ENCODE results near the gene TPO. TPM values are rescaled to one million over a fixed set of nuclear protein-coding genes. Genes with fewer than 3 reads are reported as not detected.

The TPO gene
- total RNA-seq, 4 donors from 2014 or later = 0.93 to 4.6 (median 1.3) TPM

DNA sequence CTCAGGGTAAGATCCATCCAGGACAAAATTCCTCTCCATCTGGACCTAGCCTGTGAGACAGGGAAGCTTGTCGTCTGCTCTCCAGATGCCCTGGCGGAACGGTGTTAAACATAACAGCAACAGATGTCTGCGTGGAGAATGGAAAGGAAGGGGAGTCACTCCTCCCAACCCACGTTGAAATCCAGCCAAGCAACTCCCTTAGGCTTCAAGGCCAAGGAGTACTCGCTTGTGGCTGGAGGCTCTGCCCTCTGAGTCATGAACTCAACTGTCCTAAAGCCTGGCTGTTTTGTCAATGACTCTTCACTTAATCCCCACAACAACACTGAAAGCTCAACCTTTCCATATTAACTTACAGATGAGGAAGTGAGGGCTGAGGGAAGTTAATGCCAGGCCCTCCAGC is 42.2 kb downstream of the TPO start:
- TF ChIP-seq, protein P1, sequence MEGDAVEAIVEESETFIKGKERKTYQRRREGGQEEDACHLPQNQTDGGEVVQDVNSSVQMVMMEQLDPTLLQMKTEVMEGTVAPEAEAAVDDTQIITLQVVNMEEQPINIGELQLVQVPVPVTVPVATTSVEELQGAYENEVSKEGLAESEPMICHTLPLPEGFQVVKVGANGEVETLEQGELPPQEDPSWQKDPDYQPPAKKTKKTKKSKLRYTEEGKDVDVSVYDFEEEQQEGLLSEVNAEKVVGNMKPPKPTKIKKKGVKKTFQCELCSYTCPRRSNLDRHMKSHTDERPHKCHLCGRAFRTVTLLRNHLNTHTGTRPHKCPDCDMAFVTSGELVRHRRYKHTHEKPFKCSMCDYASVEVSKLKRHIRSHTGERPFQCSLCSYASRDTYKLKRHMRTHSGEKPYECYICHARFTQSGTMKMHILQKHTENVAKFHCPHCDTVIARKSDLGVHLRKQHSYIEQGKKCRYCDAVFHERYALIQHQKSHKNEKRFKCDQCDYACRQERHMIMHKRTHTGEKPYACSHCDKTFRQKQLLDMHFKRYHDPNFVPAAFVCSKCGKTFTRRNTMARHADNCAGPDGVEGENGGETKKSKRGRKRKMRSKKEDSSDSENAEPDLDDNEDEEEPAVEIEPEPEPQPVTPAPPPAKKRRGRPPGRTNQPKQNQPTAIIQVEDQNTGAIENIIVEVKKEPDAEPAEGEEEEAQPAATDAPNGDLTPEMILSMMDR (IDR thresholded peaks at IDR 0.05) = no peak
- TF ChIP-seq POLR2AphosphoS5 (IDR thresholded peaks at IDR 0.05) = no peak
- no peak for TF ChIP-seq EP300 (IDR thresholded peaks at IDR 0.05)
- Histone ChIP-seq H3K9me3 (no peaks in the 10 kb centered on the region), H3K36me3 (no peaks in the 10 kb centered on the region), H3K4me3 (no peak overlapping the region), H3K4me1 (no peaks in the 10 kb centered on the region), H3K27ac (no peak overlapping the region), H3K27me3 (no peaks in the 10 kb centered on the region)
- WGBS = 46% methylated on average over 5 of the region's 6 CpGs
- peak in 1 of 2 donors; percentile 61 for DNase-seq (ENCODE audit: low spot score in 2 of 2)

DNA sequence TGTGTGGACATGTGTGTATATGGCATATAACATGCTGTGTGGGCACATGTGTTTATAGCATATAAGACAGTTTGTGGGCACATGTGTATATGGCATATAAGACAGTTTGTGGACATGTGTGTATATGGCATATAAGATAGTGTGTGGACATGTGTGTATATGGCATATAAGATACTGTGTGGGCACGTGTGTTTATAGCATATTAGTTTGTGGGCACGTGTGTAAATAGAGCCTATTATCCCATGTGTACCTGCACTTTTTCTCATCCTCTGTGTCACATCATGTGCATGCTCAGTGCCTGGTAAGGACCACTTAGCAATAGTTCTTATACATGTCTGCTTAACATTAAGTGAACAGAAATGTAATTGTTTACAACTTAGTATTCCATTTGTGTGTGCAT is 45.2 kb downstream of the TPO start:
- no peaks in the 10 kb centered on the region for H3K36me3 ChIP-seq
- 77% methylated on average over 2 of the region's 2 CpGs for WGBS
- no peaks in the 10 kb centered on the region for H3K4me1 ChIP-seq
- H3K9me3 ChIP-seq = no peaks in the 10 kb centered on the region
- TF ChIP-seq POLR2A (IDR thresholded peaks at IDR 0.05) (no peak), POLR2AphosphoS5 (IDR thresholded peaks at IDR 0.05) (no peak), EP300 (IDR thresholded peaks at IDR 0.05) (no peak)
- TF ChIP-seq, protein P1 (IDR thresholded peaks at IDR 0.05) = no peak
- H3K27ac ChIP-seq = no peak overlapping the region
- DNase-seq (ENCODE audit: low spot score in 2 of 2) = no peak
- no peaks in the 10 kb centered on the region for H3K27me3 ChIP-seq
- no peak overlapping the region for H3K4me3 ChIP-seq

DNA sequence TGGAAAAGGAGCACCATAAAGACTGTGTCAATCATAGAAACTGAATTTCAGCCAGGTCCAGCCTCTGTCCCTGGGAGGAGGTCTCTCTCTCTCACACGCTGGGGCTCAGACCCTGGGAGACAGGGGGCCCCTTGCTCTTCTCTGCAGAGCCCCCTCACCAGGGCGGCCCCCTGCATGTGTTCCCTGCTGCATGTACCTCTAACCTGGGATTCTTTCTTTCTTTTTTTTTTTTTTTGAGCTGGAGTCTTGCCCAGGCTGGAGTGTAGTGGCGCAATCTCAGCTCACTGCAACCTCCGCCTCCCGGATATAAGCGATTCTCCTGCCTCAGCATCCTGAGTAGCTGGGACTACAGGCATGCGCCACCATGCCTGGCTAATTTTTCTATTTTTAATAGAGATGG is 46.5 kb downstream of the TPO start:
- peak in 1 of 2 donors; percentile 24 for DNase-seq (ENCODE audit: low spot score in 2 of 2)
- Histone ChIP-seq H3K4me1 (no peaks in the 10 kb centered on the region), H3K27ac (no peak overlapping the region), H3K4me3 (no peak overlapping the region), H3K27me3 (no peaks in the 10 kb centered on the region), H3K36me3 (no peaks in the 10 kb centered on the region), H3K9me3 (no peaks in the 10 kb centered on the region)
- 29% methylated on average over 7 of the region's 7 CpGs for WGBS
- TF ChIP-seq EP300 (IDR thresholded peaks at IDR 0.05) (no peak), POLR2A (IDR thresholded peaks at IDR 0.05) (no peak), POLR2AphosphoS5 (IDR thresholded peaks at IDR 0.05) (no peak)
- TF ChIP-seq, protein P1 (IDR thresholded peaks at IDR 0.05) = no peak

DNA sequence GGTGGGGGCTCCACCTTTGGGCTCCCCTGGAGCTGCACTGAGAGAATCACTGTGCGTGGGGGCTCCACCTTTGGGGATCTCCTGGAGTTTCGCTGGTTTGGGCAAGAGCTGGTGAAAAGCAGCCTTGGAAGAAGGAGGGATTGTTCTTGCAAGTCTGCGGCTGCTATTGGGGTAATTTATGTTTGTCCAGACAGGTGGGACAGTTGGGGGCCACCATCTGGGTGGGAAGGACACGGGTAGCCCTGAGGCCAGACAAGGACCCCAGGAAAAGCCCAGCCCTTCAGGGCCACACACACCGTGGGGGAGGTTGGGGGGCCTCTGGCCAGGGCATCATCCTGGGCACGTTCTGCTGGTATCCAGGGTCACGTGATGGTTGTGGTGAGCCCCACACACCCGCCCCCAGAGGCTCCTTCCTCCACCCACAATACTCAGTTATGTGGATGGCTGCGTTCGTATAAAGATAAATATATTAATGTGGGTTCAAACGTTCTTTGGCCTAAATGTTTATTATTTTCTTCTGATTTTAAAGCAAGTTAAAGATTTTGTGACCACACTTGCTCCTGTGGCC is 47.7 kb downstream of the TPO start:
- Histone ChIP-seq H3K4me1 (no peaks in the 10 kb centered on the region), H3K9me3 (no peaks in the 10 kb centered on the region), H3K36me3 (no peaks in the 10 kb centered on the region), H3K4me3 (no peak overlapping the region), H3K27ac (no peak overlapping the region), H3K27me3 (no peaks in the 10 kb centered on the region)
- WGBS = 77% methylated on average over 11 of the region's 11 CpGs
- DNase-seq (ENCODE audit: low spot score in 2 of 2) = peak in 1 of 2 donors; percentile 62
- TF ChIP-seq, protein P1 (IDR thresholded peaks at IDR 0.05) = no peak
- TF ChIP-seq EP300 (IDR thresholded peaks at IDR 0.05) (no peak), POLR2AphosphoS5 (IDR thresholded peaks at IDR 0.05) (no peak), POLR2A (IDR thresholded peaks at IDR 0.05) (no peak)

DNA sequence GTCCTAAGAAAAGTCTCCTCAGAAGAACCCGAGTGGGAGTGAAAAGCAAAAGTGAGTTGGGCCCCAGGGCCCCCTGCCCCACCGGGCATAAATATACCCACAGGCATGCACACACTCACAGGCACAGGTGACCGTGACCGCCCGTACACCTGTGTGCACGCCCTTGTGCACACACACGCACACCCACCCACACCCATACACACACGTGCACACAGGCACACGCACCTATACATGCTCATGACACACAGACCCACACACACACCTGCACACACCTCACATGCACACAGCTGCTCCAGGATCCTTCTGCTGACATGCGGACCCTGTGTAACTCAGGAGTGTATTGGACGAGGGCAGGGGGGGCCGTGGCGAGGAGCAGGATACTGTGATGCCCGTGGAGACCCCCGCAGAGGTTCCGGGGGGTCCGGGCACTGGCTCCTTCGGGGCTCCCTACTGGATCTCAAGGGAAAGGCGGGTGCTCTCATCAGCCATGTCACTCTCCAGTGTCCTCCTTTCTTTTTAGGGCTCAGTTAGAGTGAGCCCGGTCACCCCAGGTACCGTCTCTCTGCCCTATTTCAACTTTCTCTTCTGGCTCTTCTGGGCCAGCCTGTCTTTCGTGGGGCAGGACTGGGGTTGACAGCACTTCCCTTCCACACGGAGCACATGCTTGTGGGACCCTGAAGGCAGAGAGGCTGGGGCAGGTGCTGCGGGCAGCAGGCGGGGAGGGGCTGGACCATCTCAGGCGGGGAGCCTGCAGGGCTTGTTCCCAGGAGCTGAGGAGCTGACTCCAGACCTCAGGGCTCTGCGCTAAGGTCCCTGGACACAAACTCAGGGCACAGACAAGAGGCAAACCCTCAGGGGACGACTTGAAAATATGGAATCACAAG is 48.5 kb downstream of the TPO start:
- no peak for TF ChIP-seq POLR2AphosphoS5 (IDR thresholded peaks at IDR 0.05)
- TF ChIP-seq, protein P1 (IDR thresholded peaks at IDR 0.05) = no peak
- no peak for TF ChIP-seq EP300 (IDR thresholded peaks at IDR 0.05)
- no peak for TF ChIP-seq POLR2A (IDR thresholded peaks at IDR 0.05)
- H3K27ac ChIP-seq = no peak overlapping the region
- 67% methylated on average over 25 of the region's 28 CpGs for WGBS
- no peaks in the 10 kb centered on the region for H3K36me3 ChIP-seq
- H3K4me3 ChIP-seq = no peak overlapping the region
- no peaks in the 10 kb centered on the region for H3K9me3 ChIP-seq
- DNase-seq (ENCODE audit: low spot score in 2 of 2) = peak in 1 of 2 donors; percentile 54
- no peaks in the 10 kb centered on the region for H3K4me1 ChIP-seq
- H3K27me3 ChIP-seq = no peaks in the 10 kb centered on the region

Measured in suprapubic skin (tissue), 4 donors.